Neural crest cell (in vitro differentiated cells): Measurements from ENCODE around the gene KCNK6. TPM values are rescaled to one million over a fixed set of nuclear protein-coding genes. Genes with fewer than 3 reads are reported as not detected.

Source experiments
- DNase-seq: peaks from one replicate; pipeline ENCODE4 v3.0.0; 2021; ENCODE audit warnings: low read depth, mixed read lengths, low spot score
- H3K27ac Mint-ChIP-seq: one replicate; pipeline ENCODE4 v1.8.0; 2021; ENCODE audit warnings: mild to moderate bottlenecking, mixed read lengths; ENCODE audit not compliant: unreplicated experiment
- H3K27me3 Mint-ChIP-seq: 2 replicates; pipeline ENCODE4 v1.8.0; 2021; ENCODE audit warnings: low read depth, mild to moderate bottlenecking, mixed read lengths
- H3K36me3 Mint-ChIP-seq: 2 replicates; pipeline ENCODE4 v1.8.0; 2021; ENCODE audit warnings: low read depth, mild to moderate bottlenecking, mixed read lengths
- H3K4me1 Mint-ChIP-seq: 2 replicates; pipeline ENCODE4 v1.8.0; 2021; ENCODE audit warnings: mixed read lengths
- H3K4me3 Mint-ChIP-seq: one replicate; pipeline ENCODE4 v1.8.0; 2021; ENCODE audit warnings: mild to moderate bottlenecking, mixed read lengths
- H3K9me3 Mint-ChIP-seq: 2 replicates; pipeline ENCODE4 v1.8.0; 2021; ENCODE audit warnings: mixed read lengths
- CTCF ChIP-seq: fragments of 200-600 bp; sonication (generic); conservative IDR thresholded peaks from 2 replicates; pipeline ENCODE4 v1.5.0; 2021; ENCODE audit warnings: antibody characterized with exemption, mild to moderate bottlenecking
- total RNA-seq: library from RNA; stranded (reverse); gene quantifications from 2 replicates; pipeline ENCODE4 v1.2.1, GENCODE V29; 2021

The KCNK6 gene
- total RNA-seq, 1 donor from 2014 or later = not detected

DNA sequence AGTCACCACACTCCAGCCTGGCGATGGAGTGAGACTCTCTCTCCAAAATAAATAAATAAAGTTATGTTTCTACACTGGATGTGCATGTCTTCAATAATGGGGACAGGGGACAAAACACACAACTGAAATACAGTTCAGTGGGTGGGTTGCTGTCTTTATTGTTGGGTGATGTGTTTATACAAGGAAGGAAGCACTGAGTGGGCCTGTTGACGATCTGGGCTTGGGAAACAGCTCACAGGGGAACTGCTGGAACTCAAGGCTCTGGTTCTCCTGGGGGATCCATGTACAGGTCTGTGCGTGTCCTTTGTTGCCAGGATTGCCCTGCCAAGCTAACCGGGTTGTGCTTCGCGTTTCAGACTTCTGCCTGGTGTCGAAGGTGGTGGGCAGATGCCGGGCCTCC is 36.4 kb upstream of the KCNK6 start:
- Mint-ChIP-seq H3K36me3 (no peaks in the 10 kb centered on the region), H3K27me3 (no peaks in the 10 kb centered on the region), H3K4me3 (no peak overlapping the region), H3K4me1 (peaks cover 20% of the 10 kb centered on the region), H3K9me3 (no peaks in the 10 kb centered on the region), H3K27ac (no peak overlapping the region)
- TF ChIP-seq CTCF = no peak
- no peak for DNase-seq

- TF ChIP-seq CTCF = no peak
- H3K27ac Mint-ChIP-seq = no peak overlapping the region
- no peaks in the 10 kb centered on the region for H3K36me3 Mint-ChIP-seq
- no peaks in the 10 kb centered on the region for H3K27me3 Mint-ChIP-seq
- DNase-seq = no peak
- no peak overlapping the region for H3K4me3 Mint-ChIP-seq
- H3K4me1 Mint-ChIP-seq = peaks cover 14% of the 10 kb centered on the region
- H3K9me3 Mint-ChIP-seq = no peaks in the 10 kb centered on the region
Observed at GRCh38 chr19:38284422-38284821, 35.2 kb upstream of the KCNK6 start.

DNA sequence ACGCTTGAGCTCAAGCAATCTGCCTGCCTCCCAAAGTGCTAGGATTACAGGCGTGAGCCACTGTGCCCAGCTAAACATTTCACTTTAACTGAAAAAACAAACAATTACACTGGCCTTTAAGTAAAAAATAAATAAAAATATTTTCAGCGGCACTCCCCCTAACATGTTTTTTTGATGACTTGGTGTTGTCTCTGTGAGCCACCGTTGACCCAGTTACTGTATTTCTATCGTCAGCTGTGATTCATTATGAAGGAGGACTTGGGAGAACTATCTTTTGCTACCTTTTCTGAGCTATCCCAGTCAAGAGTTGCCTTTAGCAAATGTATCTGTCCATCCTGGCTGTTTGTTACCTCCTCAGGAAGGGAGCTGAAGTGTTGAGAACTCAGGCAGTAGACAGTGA is 34.1 kb upstream of the KCNK6 start:
- Mint-ChIP-seq H3K4me3 (no peak overlapping the region), H3K27ac (no peak overlapping the region), H3K36me3 (no peaks in the 10 kb centered on the region), H3K9me3 (no peaks in the 10 kb centered on the region), H3K4me1 (peaks cover 11% of the 10 kb centered on the region), H3K27me3 (no peaks in the 10 kb centered on the region)
- no peak for DNase-seq
- TF ChIP-seq CTCF = no peak

GRCh38 chr19:38287604-38288003 is 32.0 kb upstream of the KCNK6 start:
- Mint-ChIP-seq H3K27ac (peak overlapping the region; percentile 99), H3K9me3 (no peaks in the 10 kb centered on the region), H3K27me3 (no peaks in the 10 kb centered on the region), H3K4me1 (peaks cover 11% of the 10 kb centered on the region), H3K4me3 (no peak overlapping the region), H3K36me3 (no peaks in the 10 kb centered on the region)
- no peak for TF ChIP-seq CTCF
- no peak for DNase-seq

GRCh38 chr19:38288123-38288855 is 31.4 kb upstream of the KCNK6 start:
- Mint-ChIP-seq H3K36me3 (no peaks in the 10 kb centered on the region), H3K27ac (no peak overlapping the region), H3K9me3 (no peaks in the 10 kb centered on the region), H3K4me1 (peaks cover 11% of the 10 kb centered on the region), H3K4me3 (no peak overlapping the region), H3K27me3 (no peaks in the 10 kb centered on the region)
- TF ChIP-seq CTCF = no peak
- DNase-seq = no peak
